ENCODE results near the gene COX6A1. TPM values are rescaled to one million over a fixed set of nuclear protein-coding genes. Genes with fewer than 3 reads are reported as not detected.

Gene COX6A1
- 768 to 832 TPM (median 783 TPM) in 5 replicates for total RNA-seq (2022; extraction: Qiagen RNA extraction)

DNA sequence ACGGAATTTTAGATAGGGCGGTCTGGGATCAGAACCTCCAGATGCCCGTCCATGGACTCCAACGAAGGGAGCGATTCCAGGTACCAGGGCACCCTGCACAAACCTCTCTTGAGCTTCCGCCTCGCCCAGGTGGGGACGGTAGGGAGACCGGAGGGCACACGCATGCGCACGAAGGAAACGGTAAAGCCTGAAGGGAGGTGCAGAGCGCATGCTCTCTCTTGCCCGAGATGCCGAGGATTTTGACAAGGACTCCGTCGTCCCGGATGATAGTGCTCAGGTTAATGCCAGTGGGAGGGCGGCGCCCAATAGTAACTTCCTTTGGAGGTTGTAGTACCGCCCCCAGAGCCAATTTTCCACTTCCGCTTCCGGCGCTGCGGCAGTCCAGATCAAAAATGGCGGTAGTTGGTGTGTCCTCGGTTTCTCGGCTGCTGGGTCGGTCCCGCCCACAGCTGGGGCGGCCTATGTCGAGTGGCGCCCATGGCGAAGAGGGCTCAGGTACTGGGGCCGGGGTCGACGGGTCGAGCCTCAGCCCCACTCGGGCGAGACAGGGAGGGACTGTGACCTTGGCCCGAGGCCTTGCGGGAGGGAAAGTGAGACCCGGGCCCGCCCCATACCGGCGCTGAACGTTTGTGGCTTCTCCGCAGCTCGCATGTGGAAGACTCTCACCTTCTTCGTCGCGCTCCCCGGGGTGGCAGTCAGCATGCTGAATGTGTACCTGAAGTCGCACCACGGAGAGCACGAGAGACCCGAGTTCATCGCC is at the start of gene COX6A1:
COX6A1 (plus strand) TSS at position 379 of the 760 bp plus-strand sequence; CDS start at position 393, 14 bp downstream.

DNA sequence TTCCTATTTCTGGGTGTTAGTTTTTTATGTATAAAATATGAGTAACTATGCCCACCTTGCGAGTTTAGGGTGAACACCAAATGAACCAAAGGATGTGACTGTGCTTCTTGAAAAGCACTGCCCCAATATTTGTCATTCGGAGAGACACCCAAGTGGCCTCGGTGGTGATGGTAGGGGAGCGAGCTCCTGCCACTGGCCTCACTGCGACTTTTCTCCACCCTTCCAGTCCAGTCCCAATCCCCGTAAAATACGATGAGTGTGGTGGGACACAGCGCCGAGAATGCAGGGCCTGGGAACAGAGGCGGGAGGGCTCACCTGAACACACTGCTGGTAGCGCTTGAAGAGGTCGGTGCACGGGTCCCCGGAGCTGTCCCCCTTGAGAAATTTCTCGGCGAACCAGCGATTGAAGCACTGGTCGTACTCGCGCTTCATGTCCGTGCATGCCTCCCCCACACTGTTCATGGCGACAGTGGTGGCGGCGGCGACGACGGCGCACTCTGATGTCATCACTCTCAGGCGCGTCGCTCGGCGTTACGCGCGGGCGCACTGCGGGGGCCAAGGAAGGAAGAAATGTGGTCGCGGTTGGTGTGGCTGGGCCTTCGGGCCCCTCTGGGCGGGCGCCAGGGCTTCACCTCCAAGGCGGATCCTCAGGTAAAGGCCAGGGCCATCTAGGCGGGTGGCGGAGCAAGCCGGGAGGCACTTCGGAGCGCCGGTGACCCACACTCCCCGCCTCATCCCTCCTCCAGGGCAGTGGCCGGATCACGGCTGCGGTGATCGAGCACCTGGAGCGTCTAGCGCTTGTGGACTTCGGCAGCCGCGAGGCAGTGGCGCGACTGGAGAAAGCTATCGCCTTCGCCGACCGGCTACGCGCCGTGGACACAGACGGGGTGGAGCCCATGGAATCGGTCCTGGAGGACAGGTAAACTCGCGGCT is 8.3 kb downstream of the COX6A1 start, which contains the start of the genes GATC and TRIAP1:
GATC (plus strand) TSS at position 534 of the 933 bp plus-strand sequence; CDS start at position 571, 37 bp downstream.
TRIAP1 (minus strand) TSS at position 474 of the 933 bp plus-strand sequence; CDS start at position 462, 12 bp downstream.

DNA sequence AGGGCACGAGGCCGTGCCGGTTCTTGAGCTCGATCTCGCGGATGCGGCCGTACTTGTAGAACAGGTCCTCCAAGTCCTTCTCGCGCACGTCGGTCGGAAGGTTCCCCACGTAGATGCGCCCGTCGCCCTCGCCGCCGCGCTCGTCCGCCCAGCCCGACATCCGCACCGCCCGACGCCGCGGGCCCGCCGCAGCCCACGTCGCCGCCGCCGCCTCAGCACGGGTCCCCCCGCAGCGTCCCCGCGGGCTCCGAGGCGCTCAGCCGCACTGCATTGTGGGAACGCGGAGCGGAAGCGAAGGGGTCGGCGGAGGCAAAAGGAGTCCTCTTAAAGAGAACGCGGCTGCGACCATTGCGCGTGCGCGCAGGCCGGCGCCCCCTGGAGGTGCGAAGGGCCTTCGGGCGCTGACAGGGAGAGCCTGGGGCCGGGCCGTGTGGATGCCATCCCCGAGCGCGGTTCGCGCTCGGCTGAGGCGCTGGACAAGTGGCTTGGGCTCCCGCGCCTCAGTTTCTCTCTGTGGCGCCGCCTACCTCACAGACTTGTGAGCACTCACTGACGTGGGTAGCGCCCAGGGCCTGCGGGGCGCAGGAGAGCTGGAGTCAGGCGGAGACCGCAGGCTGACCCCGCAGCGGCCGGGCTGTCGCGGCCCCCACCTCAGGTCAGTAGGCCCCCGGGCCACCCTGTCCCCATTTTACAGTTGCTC is 31.7 kb downstream of the COX6A1 start, which contains the start of gene SRSF9:
SRSF9 (minus strand) TSS at position 299 of the 700 bp plus-strand sequence; CDS start at position 160, 139 bp downstream.

Other genes with a start within 250 kb of the COX6A1 start
- gene GCN1, start 243.4 kb upstream of the COX6A1 start, total RNA-seq (2022; extraction: Qiagen RNA extraction): 35.5 to 64.4 TPM (median 61.2 TPM) in 5 replicates
- gene RPLP0, start 237.0 kb upstream of the COX6A1 start, total RNA-seq (2022; extraction: Qiagen RNA extraction): 3,199 to 3,437 TPM (median 3,274 TPM) in 5 replicates
- gene PXN, start 172.4 kb upstream of the COX6A1 start, total RNA-seq (2022; extraction: Qiagen RNA extraction): 187 to 269 TPM (median 251 TPM) in 5 replicates
- 23.5 TPM in 1 of 5 replicates, not detected in the others for gene RNU4-2, start 146.2 kb upstream of the COX6A1 start, total RNA-seq (2022; extraction: Qiagen RNA extraction)
- gene RNU4-1, start 144.9 kb upstream of the COX6A1 start, total RNA-seq (2022; extraction: Qiagen RNA extraction): not detected in 5 replicates
- gene SIRT4, start 135.8 kb upstream of the COX6A1 start, total RNA-seq (2022; extraction: Qiagen RNA extraction): 0.57 to 1.0 TPM (median 0.65 TPM) in 5 replicates
- 0.18 TPM in 1 of 5 replicates, not detected in the others for gene PLA2G1B, start 110.3 kb upstream of the COX6A1 start, total RNA-seq (2022; extraction: Qiagen RNA extraction)
- 0.99 to 1.9 TPM (median 1.2 TPM) in 5 replicates for gene MSI1, start 68.9 kb upstream of the COX6A1 start, total RNA-seq (2022; extraction: Qiagen RNA extraction)
- 66.3 to 85.3 TPM (median 69.9 TPM) in 5 replicates for gene TRIAP1, start 8.3 kb downstream of the COX6A1 start, total RNA-seq (2022; extraction: Qiagen RNA extraction)
- 18.1 to 23.3 TPM (median 21.8 TPM) in 5 replicates for gene GATC, start 8.3 kb downstream of the COX6A1 start, total RNA-seq (2022; extraction: Qiagen RNA extraction)
- gene SRSF9, start 31.6 kb downstream of the COX6A1 start, total RNA-seq (2022; extraction: Qiagen RNA extraction): 187 to 211 TPM (median 199 TPM) in 5 replicates
- gene DYNLL1, start 58.0 kb downstream of the COX6A1 start, total RNA-seq (2022; extraction: Qiagen RNA extraction): 602 to 740 TPM (median 629 TPM) in 5 replicates
- 25.7 to 27.0 TPM (median 26.7 TPM) in 5 replicates for gene COQ5, start 91.0 kb downstream of the COX6A1 start, total RNA-seq (2022; extraction: Qiagen RNA extraction)
- 93.9 to 116 TPM (median 103 TPM) in 5 replicates for gene RNF10, start 96.2 kb downstream of the COX6A1 start, total RNA-seq (2022; extraction: Qiagen RNA extraction)
- 46.9 to 53.4 TPM (median 48.7 TPM) in 5 replicates for gene POP5, start 143.3 kb downstream of the COX6A1 start, total RNA-seq (2022; extraction: Qiagen RNA extraction)
- 0.18 to 0.54 TPM (median 0.28 TPM) in 5 replicates for gene CABP1, start 202.5 kb downstream of the COX6A1 start, total RNA-seq (2022; extraction: Qiagen RNA extraction)
- 83.7 to 105 TPM (median 91.1 TPM) in 5 replicates for gene MLEC, start 249.0 kb downstream of the COX6A1 start, total RNA-seq (2022; extraction: Qiagen RNA extraction)